HepG2 (cell line): Measurements from ENCODE around the gene ABCA4. TPM values are rescaled to one million over a fixed set of nuclear protein-coding genes. Genes with fewer than 3 reads are reported as not detected.

Source experiments
- ATAC-seq: fragments of 200-7000 bp; cut with Tn5 transposase; 3 replicates; pipeline ENCODE4 v1.9.1; 2020; ENCODE audit warnings: mild to moderate bottlenecking, moderate library complexity
- BruUV-seq: library from RNA; stranded (reverse); fragments of 400-500 nt; replicated peaks from 2 replicates; lab custom pipeline; 2021; lab: Mats Ljungman, UMichigan
- CTCF ChIA-PET: fragments of 300-600 bp; formaldehyde crosslinking; extraction: SDS; loops from one replicate; lab custom pipeline; 2021; ENCODE audit warnings: low total read pairs, inconsistent platforms, low intra/inter-chr PET ratio; lab: Yijun Ruan, JAX
- POLR2A ChIA-PET: fragments of 350-600 bp; sonication (Branson Sonifier 250); formaldehyde crosslinking; loops from one replicate; lab custom pipeline; 2020; ENCODE audit warnings: antibody characterized with exemption, inconsistent platforms; lab: Yijun Ruan, JAX
- DNase-seq: peaks from one replicate; pipeline ENCODE4 v3.0.0-alpha.2; 2015; ENCODE audit warnings: low spot score
- FAIRE-seq: peaks from 3 replicates; lab custom pipeline; 2011; peaks lifted over from hg19 to GRCh38; lab: Jason Lieb, UNC
- H2AFZ ChIP-seq: one replicate; pipeline ENCODE4 v1.6.1; 2011; ENCODE audit warnings: low read length, inconsistent platforms
- H3K27ac ChIP-seq: fragments of 300-600 bp; 3 replicates; pipeline ENCODE4 v1.8.0; 2011; ENCODE audit warnings: mixed run types, mild to moderate bottlenecking, mixed read lengths, low read length, inconsistent platforms; ENCODE audit not compliant: insufficient read depth; ENCODE audit errors: extremely low read length
- H3K27me3 ChIP-seq, 2 experiments: fragments of 200-600 bp in 1 of 2; 2 replicates in 1 of 2; 3 replicates in 1 of 2; pipeline versions ENCODE4 v1.6.0 to v1.8.0; 2011; ENCODE audit warnings: low read length in 2 of 2, mild to moderate bottlenecking in 2 of 2, moderate library complexity in 2 of 2, inconsistent platforms in 1 of 2; ENCODE audit not compliant: insufficient read depth in 2 of 2, control insufficient read depth in 1 of 2
- H3K36me3 ChIP-seq, 2 experiments: fragments of 200-600 bp in 1 of 2; replicated peaks in 1 of 2; 2 replicates in 1 of 2; 3 replicates in 1 of 2; pipeline versions ENCODE4 v1.5.1 to v1.8.0; 2011; ENCODE audit warnings: low read length in 2 of 2, inconsistent platforms in 1 of 2; ENCODE audit not compliant: insufficient read depth in 2 of 2, control insufficient read depth in 1 of 2
- H3K4me1 ChIP-seq: 2 replicates; pipeline ENCODE4 v1.5.1; 2012; ENCODE audit warnings: low read length, inconsistent platforms; ENCODE audit not compliant: insufficient read depth
- H3K4me2 ChIP-seq: 2 replicates; pipeline ENCODE4 v1.6.0; 2011; ENCODE audit warnings: low read depth, low read length, inconsistent platforms
- H3K4me3 ChIP-seq, 3 experiments: fragments of 200-600 bp in 1 of 3; sonication (generic), shearing (Covaris generic) in 1 of 3; replicated peaks in 1 of 3; 2 replicates each; pipeline ENCODE4 v1.5.1; 2011 to 2016; ENCODE audit warnings: low read length in 3 of 3, inconsistent platforms in 2 of 3, low read depth in 2 of 3, mild to moderate bottlenecking in 2 of 3, control low read depth in 1 of 3, mixed read lengths in 1 of 3; ENCODE audit not compliant: insufficient read depth in 1 of 3
- H3K79me2 ChIP-seq: one replicate; pipeline ENCODE4 v1.6.1; 2011; ENCODE audit warnings: low read length, inconsistent platforms; ENCODE audit not compliant: insufficient read depth
- H3K9ac ChIP-seq: 2 replicates; pipeline ENCODE4 v1.6.0; 2011; ENCODE audit warnings: mild to moderate bottlenecking, low read depth, low read length, inconsistent platforms; ENCODE audit not compliant: insufficient read depth
- H3K9me3 ChIP-seq: 2 replicates; pipeline ENCODE4 v1.5.1; 2012; ENCODE audit warnings: mild to moderate bottlenecking, low read length
- H4K20me1 ChIP-seq: 2 replicates; pipeline ENCODE4 v1.6.0; 2011; ENCODE audit warnings: inconsistent platforms, mild to moderate bottlenecking, low read length, moderate library complexity; ENCODE audit not compliant: insufficient read depth
- CREBL2 ChIP-seq: sonication (generic); formaldehyde crosslinking; IDR thresholded peaks from 2 replicates; pipeline ENCODE4 v1.8.1; 2023; ENCODE audit warnings: missing genetic modification reagents, mild to moderate bottlenecking, borderline replicate concordance
- CSRNP2 ChIP-seq: sonication (generic); formaldehyde crosslinking; conservative IDR thresholded peaks from 2 replicates; pipeline ENCODE4 v1.8.0; 2022; ENCODE audit warnings: low read depth, missing genetic modification reagents
- PHF8 ChIP-seq: sonication (generic); formaldehyde crosslinking; IDR thresholded peaks from 2 replicates; pipeline ENCODE4 v1.5.0; 2020; ENCODE audit warnings: missing genetic modification reagents
- SRSF9 ChIP-seq: fragments of 200-400 bp; formaldehyde crosslinking; IDR thresholded peaks from 2 replicates; pipeline ENCODE4 v1.6.1; 2018; ENCODE audit warnings: borderline replicate concordance, mild to moderate bottlenecking, low read depth, low read length; ENCODE audit not compliant: insufficient read depth, poor library complexity, severe bottlenecking
- ZNF205 ChIP-seq: IDR thresholded peaks from 2 replicates; pipeline ENCODE4 v1.6.1; 2018; ENCODE audit warnings: missing biosample characterization, missing genetic modification reagents
- ZNF431 ChIP-seq: sonication (generic); formaldehyde crosslinking; IDR thresholded peaks from 2 replicates; pipeline ENCODE4 v1.9.0; 2022; ENCODE audit warnings: missing genetic modification reagents, low read depth, mild to moderate bottlenecking, borderline replicate concordance
- ZNF619 ChIP-seq: sonication (generic); formaldehyde crosslinking; IDR thresholded peaks from 2 replicates; pipeline ENCODE4 v1.4.0; 2020; ENCODE audit warnings: mild to moderate bottlenecking, missing genetic modification reagents
- ZNF687 ChIP-seq: sonication (generic); formaldehyde crosslinking; IDR thresholded peaks from 2 replicates; pipeline ENCODE4 v1.5.1; 2020; ENCODE audit warnings: mild to moderate bottlenecking, missing genetic modification reagents, moderate library complexity
- ZNF776 ChIP-seq: sonication (generic); formaldehyde crosslinking; IDR thresholded peaks from 2 replicates; pipeline ENCODE4 v1.4.0; 2020; ENCODE audit warnings: mild to moderate bottlenecking, missing genetic modification reagents
- ZSCAN31 ChIP-seq: sonication (generic); formaldehyde crosslinking; IDR thresholded peaks from 2 replicates; pipeline ENCODE4 v1.5.0; 2020; ENCODE audit warnings: low read depth, mild to moderate bottlenecking, missing genetic modification reagents
- WGBS: methylation state at CpG from one replicate; pipeline ENCODE4 v1.1.6; 2017; ENCODE audit warnings: low lambda C conversion rate; 5-methylcytosine and 5-hydroxymethylcytosine counted together
- in situ Hi-C: cut with HindIII; loops from 2 replicates; pipeline ENCODE4 v1.10.0; 2017; ENCODE audit warnings: low pct_unique_long_range_greater_than_20kb; ENCODE audit not compliant: extremely low pct_ligation_motif_present
- intact Hi-C: fragments of 100-400 bp; cut with micrococcal nuclease; formaldehyde crosslinking; loops from one replicate; pipeline ENCODE4 v1.10.0; 2022; ENCODE audit not compliant: unreplicated experiment
- polyA plus RNA-seq, 8 experiments: library from polyadenylated mRNA; depleted of rRNA in 3 of 8; stranded (reverse) in 7 of 8; unstranded in 1 of 8; fragments of >200 nt; fragmentation: Illumina TruSeq in 4 of 8; extraction: Trizol in 4 of 8; gene quantifications; 2 replicates each; pipeline versions ENCODE4 v1.2.1 to v1.2.3, GENCODE V29; 2011 to 2016; ENCODE audit warnings: low read depth in 4 of 8, missing spikeins in 1 of 8, mixed read lengths in 1 of 8; ENCODE audit not compliant: insufficient read depth in 1 of 8
- total RNA-seq, 5 experiments: library from RNA; depleted of rRNA; stranded (reverse); fragments of >200 nt; fragmentation: Illumina TruSeq; extraction: Trizol; gene quantifications; 2 replicates each; pipeline ENCODE4 v1.2.3, GENCODE V29; 2016; ENCODE audit warnings: low read depth in 1 of 5
- TF ChIP-seq, protein P1 (sequence below): IDR thresholded peaks from 2 replicates; pipeline ENCODE4 v1.6.1; 2016
- TF ChIP-seq, protein P2 (sequence below): sonication (generic); formaldehyde crosslinking; IDR thresholded peaks from 2 replicates; pipeline ENCODE4 v1.4.0; 2020; ENCODE audit warnings: missing genetic modification reagents, borderline replicate concordance

Gene ABCA4
- total and polyA plus RNA-seq, 2 of the 13 experiments (the other 11 are each of a cell fraction or from before 2014, with no cell fraction given) = 0.24 to 0.67 TPM

DNA sequence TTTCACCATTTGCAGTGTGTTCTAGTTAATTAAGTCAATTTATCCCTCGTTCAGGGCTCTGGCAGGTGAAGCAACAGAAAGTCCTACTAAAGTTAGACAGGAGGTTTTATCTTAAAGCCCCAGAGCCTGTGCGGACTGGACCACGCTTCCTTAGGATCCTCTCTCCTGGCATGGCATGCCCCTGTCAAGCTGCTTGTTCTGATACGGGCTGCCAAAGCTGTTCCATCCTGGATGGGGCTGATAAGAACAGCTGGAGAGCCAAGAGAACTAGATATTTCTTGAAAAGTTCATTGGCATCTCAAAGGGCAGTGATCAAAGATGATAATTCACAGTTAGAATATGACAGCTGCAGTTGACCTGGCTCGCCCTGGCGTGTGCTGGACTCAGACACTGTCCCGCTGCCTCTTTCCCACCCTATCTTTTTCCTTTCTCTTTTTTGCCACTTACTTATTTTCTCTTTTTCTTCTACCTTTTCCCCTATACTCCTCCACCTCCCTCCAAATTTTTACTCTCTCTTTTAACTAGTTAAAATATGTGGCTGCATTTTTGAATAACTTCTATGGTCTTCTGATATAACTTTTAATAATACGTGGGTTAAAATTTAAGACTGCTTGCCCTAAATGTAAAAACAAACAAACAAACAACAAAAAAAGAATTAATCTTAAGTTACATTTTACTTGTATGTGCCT, 96.7 kb downstream of the ABCA4 start:
- intact Hi-C loops (no loop called here), in situ Hi-C loops (loop anchor here (10.0 kb wide), 1 partner anchor 441 kb away; no protein-coding TSS in a partner anchor)
- Histone ChIP-seq H3K27me3 (peaks cover 0 to 17% of the 10 kb centered on the region in 2 experiments; a peak in 4 of 5 replicates), H3K27ac (no peak overlapping the region), H3K9me3 (no peaks in the 10 kb centered on the region), H3K79me2 (no peaks in the 10 kb centered on the region), H3K4me2 (no peak overlapping the region), H3K9ac (no peak overlapping the region), H4K20me1 (no peaks in the 10 kb centered on the region), H3K4me3 (no peak overlapping the region), H3K36me3 (no peaks in the 10 kb centered on the region), H3K4me1 (peaks cover 77% of the 10 kb centered on the region), H2AFZ (no peak overlapping the region)
- ATAC-seq = no peak
- FAIRE-seq = no peak
- no peak for DNase-seq
- no TSS peak for BruUV-seq
- CTCF ChIA-PET = interaction anchor here (5.0 kb wide), 1 partner anchor 312 kb away, joined by 44 read pairs; no protein-coding TSS in a partner anchor
- POLR2A ChIA-PET = interaction anchor here (1.8 kb wide), 1 partner anchor 37 kb away, joined by 3 read pairs; no protein-coding TSS in a partner anchor
- 72% methylated on average over 7 of the region's 8 CpGs for WGBS
- TF ChIP-seq ZSCAN31 (CRISPR knock-in tag) = no peak
- no peak for TF ChIP-seq CREBL2
- TF ChIP-seq ZNF431 (CRISPR knock-in tag) = no peak
- no peak for TF ChIP-seq ZNF205 (CRISPR knock-in tag)
- no peak for TF ChIP-seq ZNF687 (CRISPR knock-in tag)
- TF ChIP-seq ZNF619 (CRISPR knock-in tag) = no peak
- TF ChIP-seq CSRNP2 = no peak
- no peak for TF ChIP-seq PHF8 (CRISPR knock-in tag)
- TF ChIP-seq, protein P1, sequence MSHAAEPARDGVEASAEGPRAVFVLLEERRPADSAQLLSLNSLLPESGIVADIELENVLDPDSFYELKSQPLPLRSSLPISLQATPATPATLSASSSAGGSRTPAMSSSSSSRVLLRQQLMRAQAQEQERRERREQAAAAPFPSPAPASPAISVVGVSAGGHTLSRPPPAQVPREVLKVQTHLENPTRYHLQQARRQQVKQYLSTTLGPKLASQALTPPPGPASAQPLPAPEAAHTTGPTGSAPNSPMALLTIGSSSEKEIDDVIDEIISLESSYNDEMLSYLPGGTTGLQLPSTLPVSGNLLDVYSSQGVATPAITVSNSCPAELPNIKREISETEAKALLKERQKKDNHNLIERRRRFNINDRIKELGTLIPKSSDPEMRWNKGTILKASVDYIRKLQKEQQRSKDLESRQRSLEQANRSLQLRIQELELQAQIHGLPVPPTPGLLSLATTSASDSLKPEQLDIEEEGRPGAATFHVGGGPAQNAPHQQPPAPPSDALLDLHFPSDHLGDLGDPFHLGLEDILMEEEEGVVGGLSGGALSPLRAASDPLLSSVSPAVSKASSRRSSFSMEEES (CRISPR knock-in tag) = no peak
- TF ChIP-seq, protein P2, sequence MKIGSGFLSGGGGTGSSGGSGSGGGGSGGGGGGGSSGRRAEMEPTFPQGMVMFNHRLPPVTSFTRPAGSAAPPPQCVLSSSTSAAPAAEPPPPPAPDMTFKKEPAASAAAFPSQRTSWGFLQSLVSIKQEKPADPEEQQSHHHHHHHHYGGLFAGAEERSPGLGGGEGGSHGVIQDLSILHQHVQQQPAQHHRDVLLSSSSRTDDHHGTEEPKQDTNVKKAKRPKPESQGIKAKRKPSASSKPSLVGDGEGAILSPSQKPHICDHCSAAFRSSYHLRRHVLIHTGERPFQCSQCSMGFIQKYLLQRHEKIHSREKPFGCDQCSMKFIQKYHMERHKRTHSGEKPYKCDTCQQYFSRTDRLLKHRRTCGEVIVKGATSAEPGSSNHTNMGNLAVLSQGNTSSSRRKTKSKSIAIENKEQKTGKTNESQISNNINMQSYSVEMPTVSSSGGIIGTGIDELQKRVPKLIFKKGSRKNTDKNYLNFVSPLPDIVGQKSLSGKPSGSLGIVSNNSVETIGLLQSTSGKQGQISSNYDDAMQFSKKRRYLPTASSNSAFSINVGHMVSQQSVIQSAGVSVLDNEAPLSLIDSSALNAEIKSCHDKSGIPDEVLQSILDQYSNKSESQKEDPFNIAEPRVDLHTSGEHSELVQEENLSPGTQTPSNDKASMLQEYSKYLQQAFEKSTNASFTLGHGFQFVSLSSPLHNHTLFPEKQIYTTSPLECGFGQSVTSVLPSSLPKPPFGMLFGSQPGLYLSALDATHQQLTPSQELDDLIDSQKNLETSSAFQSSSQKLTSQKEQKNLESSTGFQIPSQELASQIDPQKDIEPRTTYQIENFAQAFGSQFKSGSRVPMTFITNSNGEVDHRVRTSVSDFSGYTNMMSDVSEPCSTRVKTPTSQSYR (CRISPR knock-in tag) = no peak
- no peak for TF ChIP-seq ZNF776 (CRISPR knock-in tag)
- no peak for TF ChIP-seq SRSF9
